Vagina (tissue), 2 donors: ENCODE results near the gene TRNT1. TPM values are rescaled to one million over a fixed set of nuclear protein-coding genes. Genes with fewer than 3 reads are reported as not detected.

Source experiments
- DNase-seq, 2 donors: peaks; one replicate each; pipeline ENCODE4 v3.0.0-alpha.2; 2017; ENCODE audit errors: extremely low spot score in 2 of 2
- H3K27ac ChIP-seq: fragments of 200-600 bp; sonication (generic); one replicate; pipeline ENCODE4 v1.5.1; 2019
- H3K27me3 ChIP-seq: fragments of 200-600 bp; sonication (generic); one replicate; pipeline ENCODE4 v1.5.1; 2019
- H3K36me3 ChIP-seq, 2 donors: fragments of 200-600 bp; sonication (generic); one replicate each; pipeline ENCODE4 v1.5.1; 2017 to 2019
- H3K4me1 ChIP-seq: fragments of 200-600 bp; sonication (generic); one replicate; pipeline ENCODE4 v1.5.1; 2019
- H3K4me3 ChIP-seq, 2 donors: fragments of 200-600 bp; sonication (generic); 1 replicate in 1 of 2; 2 replicates in 1 of 2; pipeline ENCODE4 v1.5.1; 2016 to 2019
- H3K9me3 ChIP-seq: fragments of 200-600 bp; sonication (generic); one replicate; pipeline ENCODE4 v1.5.1; 2019
- CTCF ChIP-seq, 3 experiments: fragments of 450-650 bp in 2 of 3; fragments of 200-600 bp in 1 of 3; sonication (generic) in 1 of 3; IDR thresholded peaks; one replicate each; pipeline ENCODE4 v1.5.1; 2017 to 2019; ENCODE audit warnings: antibody characterized with exemption in 3 of 3, mild to moderate bottlenecking in 2 of 3, moderate library complexity in 2 of 3
- POLR2A ChIP-seq, 2 donors: fragments of 450-650 bp; IDR thresholded peaks; one replicate each; pipeline ENCODE4 v1.6.1; 2017; ENCODE audit warnings: antibody characterized with exemption in 2 of 2, mild to moderate bottlenecking in 2 of 2, moderate library complexity in 2 of 2
- POLR2AphosphoS5 ChIP-seq, 2 donors: sonication (generic); formaldehyde crosslinking; IDR thresholded peaks; one replicate each; pipeline ENCODE4 v1.9.0; 2017; ENCODE audit warnings: antibody characterized with exemption in 2 of 2, mild to moderate bottlenecking in 2 of 2, low read depth in 1 of 2; ENCODE audit not compliant: insufficient read depth in 1 of 2
- intact Hi-C: fragments of 100-400 bp; cut with DNase I; formaldehyde crosslinking; loops from one replicate; pipeline ENCODE4 v1.15.1; 2023
- small RNA-seq: library from RNA; depleted of rRNA; stranded (forward); fragments of <200 nt; gene quantifications from one replicate; pipeline ENCODE3, GENCODE V24; 2016
- total RNA-seq: library from RNA; depleted of rRNA; stranded (reverse); fragments of >200 nt; gene quantifications from one replicate; pipeline ENCODE4 v1.2.3, GENCODE V29; 2016

The TRNT1 gene
- total RNA-seq, 1 donor from 2014 or later = 12.8 TPM

GRCh38 chr3:3194861-3195260 is 68.1 kb downstream of the TRNT1 start:
- TF ChIP-seq POLR2A (IDR thresholded peaks at IDR 0.05) = no peak
- no peak for TF ChIP-seq CTCF (IDR thresholded peaks at IDR 0.05)
- TF ChIP-seq POLR2AphosphoS5 (IDR thresholded peaks at IDR 0.05; ENCODE audit: insufficient read depth in 1 of 2, low read depth in 1 of 2) = no peak
- Histone ChIP-seq H3K27ac (no peak overlapping the region), H3K4me3 (no peak overlapping the region), H3K36me3 (no peaks in the 10 kb centered on the region), H3K9me3 (no peaks in the 10 kb centered on the region), H3K4me1 (no peaks in the 10 kb centered on the region), H3K27me3 (no peaks in the 10 kb centered on the region)
- no peak for DNase-seq
- intact Hi-C loops = loop anchor here (10.0 kb wide), 1 partner anchor 1100 kb away; no protein-coding TSS in a partner anchor

- intact Hi-C loops = loop anchor here (10.0 kb wide), 1 partner anchor 1098 kb away; no protein-coding TSS in a partner anchor
- no peak overlapping the region for H3K27ac ChIP-seq
- H3K4me1 ChIP-seq = no peaks in the 10 kb centered on the region
- H3K27me3 ChIP-seq = no peaks in the 10 kb centered on the region
- no peaks in the 10 kb centered on the region for H3K36me3 ChIP-seq
- no peaks in the 10 kb centered on the region for H3K9me3 ChIP-seq
- DNase-seq = no peak
- TF ChIP-seq POLR2A (IDR thresholded peaks at IDR 0.05) (no peak), CTCF (IDR thresholded peaks at IDR 0.05) (no peak), POLR2AphosphoS5 (IDR thresholded peaks at IDR 0.05; ENCODE audit: insufficient read depth in 1 of 2, low read depth in 1 of 2) (no peak)
- H3K4me3 ChIP-seq = no peak overlapping the region
Measured at GRCh38 chr3:3196148-3196861, 69.6 kb downstream of the TRNT1 start.

Small RNA genes lying within 50 kb of the gene (small RNA-seq; reads per million reads assigned to genes)
- gene RF00416 = not detected

Other genes starting within 250 kb of the TRNT1 start
- gene IL5RA, start 16.6 kb upstream of the TRNT1 start, total RNA-seq = not detected
- 30.7 TPM for gene CRBN, start 52.8 kb downstream of the TRNT1 start, total RNA-seq